ENCODE data around the gene PCBD1.

PCBD1 gene

DNA sequence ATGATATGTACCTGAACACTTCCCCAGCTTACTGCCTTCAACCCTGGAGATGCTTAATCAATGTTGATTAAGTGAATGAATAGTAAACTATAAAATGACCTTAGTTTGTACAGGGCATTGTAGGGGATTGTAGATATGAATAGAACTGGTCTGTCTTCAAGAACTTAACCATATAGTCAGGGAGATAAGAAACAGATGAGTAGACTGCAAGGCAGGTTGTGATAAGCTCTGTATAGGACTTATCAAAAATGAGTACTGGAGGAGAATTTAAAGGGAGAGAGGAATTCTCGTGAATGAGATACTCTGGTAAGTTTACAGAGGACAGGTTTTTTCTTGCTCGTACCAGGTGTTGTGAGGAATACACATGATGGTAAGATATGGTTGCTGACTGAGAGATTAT is 45.0 kb downstream of the PCBD1 start:
- Histone ChIP-seq H3K27me3 (ENCODE audit: insufficient read depth, poor library complexity, severe bottlenecking) (no peaks in the 10 kb centered on the region), H3K27ac (replicated peaks) (no peak overlapping the region), H3K4me3 (replicated peaks; ENCODE audit: insufficient read depth, low read length) (no peak overlapping the region)
- no peak for DNase-seq (ENCODE audit: low read depth in 1 of 2, low spot score in 1 of 2)
- TF ChIP-seq, protein P1, sequence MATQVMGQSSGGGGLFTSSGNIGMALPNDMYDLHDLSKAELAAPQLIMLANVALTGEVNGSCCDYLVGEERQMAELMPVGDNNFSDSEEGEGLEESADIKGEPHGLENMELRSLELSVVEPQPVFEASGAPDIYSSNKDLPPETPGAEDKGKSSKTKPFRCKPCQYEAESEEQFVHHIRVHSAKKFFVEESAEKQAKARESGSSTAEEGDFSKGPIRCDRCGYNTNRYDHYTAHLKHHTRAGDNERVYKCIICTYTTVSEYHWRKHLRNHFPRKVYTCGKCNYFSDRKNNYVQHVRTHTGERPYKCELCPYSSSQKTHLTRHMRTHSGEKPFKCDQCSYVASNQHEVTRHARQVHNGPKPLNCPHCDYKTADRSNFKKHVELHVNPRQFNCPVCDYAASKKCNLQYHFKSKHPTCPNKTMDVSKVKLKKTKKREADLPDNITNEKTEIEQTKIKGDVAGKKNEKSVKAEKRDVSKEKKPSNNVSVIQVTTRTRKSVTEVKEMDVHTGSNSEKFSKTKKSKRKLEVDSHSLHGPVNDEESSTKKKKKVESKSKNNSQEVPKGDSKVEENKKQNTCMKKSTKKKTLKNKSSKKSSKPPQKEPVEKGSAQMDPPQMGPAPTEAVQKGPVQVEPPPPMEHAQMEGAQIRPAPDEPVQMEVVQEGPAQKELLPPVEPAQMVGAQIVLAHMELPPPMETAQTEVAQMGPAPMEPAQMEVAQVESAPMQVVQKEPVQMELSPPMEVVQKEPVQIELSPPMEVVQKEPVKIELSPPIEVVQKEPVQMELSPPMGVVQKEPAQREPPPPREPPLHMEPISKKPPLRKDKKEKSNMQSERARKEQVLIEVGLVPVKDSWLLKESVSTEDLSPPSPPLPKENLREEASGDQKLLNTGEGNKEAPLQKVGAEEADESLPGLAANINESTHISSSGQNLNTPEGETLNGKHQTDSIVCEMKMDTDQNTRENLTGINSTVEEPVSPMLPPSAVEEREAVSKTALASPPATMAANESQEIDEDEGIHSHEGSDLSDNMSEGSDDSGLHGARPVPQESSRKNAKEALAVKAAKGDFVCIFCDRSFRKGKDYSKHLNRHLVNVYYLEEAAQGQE (IDR thresholded peaks at IDR 0.05; ENCODE audit: insufficient replicate concordance, low read depth), result no peak

DNA sequence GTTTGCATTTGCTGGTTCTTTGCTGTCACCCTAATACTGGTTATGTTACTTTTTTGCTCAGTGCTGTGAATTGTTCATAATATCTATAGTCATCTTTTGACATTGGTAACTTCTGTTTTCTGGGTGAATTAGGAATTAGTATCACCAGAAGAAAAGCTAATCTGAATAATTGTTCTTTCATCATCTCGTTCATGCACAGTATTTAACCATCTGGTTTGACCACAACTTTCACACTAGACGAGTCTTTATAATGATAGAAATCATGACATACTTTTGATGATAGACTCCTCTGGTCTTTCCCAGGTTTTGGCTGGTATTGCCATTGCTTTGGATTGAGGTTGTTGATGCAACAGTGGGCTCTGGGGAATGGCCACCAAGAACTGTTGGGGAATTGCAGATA is 47.5 kb downstream of the PCBD1 start:
- Histone ChIP-seq H3K27me3 (ENCODE audit: insufficient read depth, poor library complexity, severe bottlenecking) (no peaks in the 10 kb centered on the region), H3K4me3 (replicated peaks; ENCODE audit: insufficient read depth, low read length) (no peak overlapping the region), H3K27ac (replicated peaks) (no peak overlapping the region)
- DNase-seq (ENCODE audit: low read depth in 1 of 2, low spot score in 1 of 2), result no peak
- TF ChIP-seq, protein P1 (IDR thresholded peaks at IDR 0.05; ENCODE audit: insufficient replicate concordance, low read depth), result no peak
- TF ChIP-seq POLR2AphosphoS5 (IDR thresholded peaks at IDR 0.05; ENCODE audit: low read depth) (no peak), GABPA (IDR thresholded peaks at IDR 0.05; ENCODE audit: low read depth) (no peak), SPI1 (IDR thresholded peaks at IDR 0.05; ENCODE audit: borderline replicate concordance, low read depth) (no peak)
- TF ChIP-seq, protein P2, sequence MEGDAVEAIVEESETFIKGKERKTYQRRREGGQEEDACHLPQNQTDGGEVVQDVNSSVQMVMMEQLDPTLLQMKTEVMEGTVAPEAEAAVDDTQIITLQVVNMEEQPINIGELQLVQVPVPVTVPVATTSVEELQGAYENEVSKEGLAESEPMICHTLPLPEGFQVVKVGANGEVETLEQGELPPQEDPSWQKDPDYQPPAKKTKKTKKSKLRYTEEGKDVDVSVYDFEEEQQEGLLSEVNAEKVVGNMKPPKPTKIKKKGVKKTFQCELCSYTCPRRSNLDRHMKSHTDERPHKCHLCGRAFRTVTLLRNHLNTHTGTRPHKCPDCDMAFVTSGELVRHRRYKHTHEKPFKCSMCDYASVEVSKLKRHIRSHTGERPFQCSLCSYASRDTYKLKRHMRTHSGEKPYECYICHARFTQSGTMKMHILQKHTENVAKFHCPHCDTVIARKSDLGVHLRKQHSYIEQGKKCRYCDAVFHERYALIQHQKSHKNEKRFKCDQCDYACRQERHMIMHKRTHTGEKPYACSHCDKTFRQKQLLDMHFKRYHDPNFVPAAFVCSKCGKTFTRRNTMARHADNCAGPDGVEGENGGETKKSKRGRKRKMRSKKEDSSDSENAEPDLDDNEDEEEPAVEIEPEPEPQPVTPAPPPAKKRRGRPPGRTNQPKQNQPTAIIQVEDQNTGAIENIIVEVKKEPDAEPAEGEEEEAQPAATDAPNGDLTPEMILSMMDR (IDR thresholded peaks at IDR 0.05; ENCODE audit: insufficient read depth, low read length), result no peak

DNA sequence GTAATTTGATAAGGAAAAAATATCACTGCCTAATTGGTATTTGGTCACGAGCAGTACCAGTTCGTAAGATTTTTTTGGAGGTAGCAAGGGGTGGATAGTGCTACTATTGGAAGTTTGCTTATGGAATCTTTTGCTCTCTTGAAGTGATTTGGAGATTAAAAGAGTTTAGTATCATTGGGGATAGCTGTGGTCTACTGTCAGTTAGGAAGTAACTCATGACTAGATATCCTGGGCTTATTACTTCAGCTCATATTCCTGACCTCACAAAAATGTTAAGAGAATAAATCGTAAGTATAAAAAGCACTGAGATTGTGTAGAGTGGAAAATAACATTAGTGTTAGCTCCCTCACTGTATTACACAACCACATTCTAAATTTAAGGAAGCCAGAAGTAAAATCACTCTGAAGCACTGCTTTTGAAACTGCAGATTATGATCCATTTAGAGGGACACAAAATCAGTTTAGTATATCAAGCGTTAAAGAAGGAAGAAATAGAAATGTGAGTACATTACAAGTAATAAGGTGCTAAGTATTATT is 50.0 kb downstream of the PCBD1 start:
- Histone ChIP-seq H3K4me3 (replicated peaks; ENCODE audit: insufficient read depth, low read length) (no peak overlapping the region), H3K27ac (replicated peaks) (no peak overlapping the region), H3K27me3 (ENCODE audit: insufficient read depth, poor library complexity, severe bottlenecking) (no peaks in the 10 kb centered on the region)
- DNase-seq (ENCODE audit: low read depth in 1 of 2, low spot score in 1 of 2), result no peak
- no peak for TF ChIP-seq POLR2AphosphoS5 (IDR thresholded peaks at IDR 0.05; ENCODE audit: low read depth)
- TF ChIP-seq, protein P2 (IDR thresholded peaks at IDR 0.05; ENCODE audit: insufficient read depth, low read length), result no peak
- no peak for TF ChIP-seq GABPA (IDR thresholded peaks at IDR 0.05; ENCODE audit: low read depth)
- TF ChIP-seq, protein P1 (IDR thresholded peaks at IDR 0.05; ENCODE audit: insufficient replicate concordance, low read depth), result no peak
- no peak for TF ChIP-seq SPI1 (IDR thresholded peaks at IDR 0.05; ENCODE audit: borderline replicate concordance, low read depth)
